ENCODE data around the gene MIS18BP1. TPM values are rescaled to one million over a fixed set of nuclear protein-coding genes. Genes with fewer than 3 reads are reported as not detected.

The MIS18BP1 gene
- total and polyA plus RNA-seq, 10 of the 15 experiments (the other 5 are each of a cell fraction or from before 2014, with no cell fraction given): 16.9 to 88.9 (median 57.0) TPM

GRCh38 chr14:45156067-45156466 is 96.9 kb downstream of the MIS18BP1 start:
- H2AFZ ChIP-seq (ENCODE audit: control insufficient read depth, low read depth, low read length): no peak overlapping the region
- no peak overlapping the region for H3K9ac ChIP-seq (ENCODE audit: control insufficient read depth, insufficient read depth, low read length)
- BruUV-seq (replicated peaks): TSS peak; percentile 41
- H3K4me1 ChIP-seq (ENCODE audit: control insufficient read depth, insufficient read depth, low read length): no peaks in the 10 kb centered on the region
- SMC1A ChIA-PET (ENCODE audit: uncharacterized antibody, unreplicated experiment): no interaction called here
- no peaks in the 10 kb centered on the region for H3K79me2 ChIP-seq (ENCODE audit: control insufficient read depth, insufficient read depth, low read length)
- RAD21 ChIA-PET (ENCODE audit: unreplicated experiment): no interaction called here
- TF ChIP-seq RAD21 (IDR thresholded peaks at IDR 0.05; ENCODE audit: insufficient read depth, low read depth, low read length) (peak; percentile 43; the same call in 1 of the 2 replicates), JUNB (IDR thresholded peaks at IDR 0.05) (0 out of 2 replicates have a peak, but pooled peaks have one; percentile 6), MAX (IDR thresholded peaks at IDR 0.05; ENCODE audit: low read depth, low read length) (no peak), IRF4 (IDR thresholded peaks at IDR 0.05; ENCODE audit: low read depth, low read length) (0 out of 2 replicates have a peak, but pooled peaks have one; percentile 23), CTCF (IDR thresholded peaks at IDR 0.05 in 2 of 3, conservative IDR thresholded peaks at IDR 0.05 in 1 of 3; ENCODE audit: control insufficient read depth in 2 of 3, extremely low read depth in 1 of 3, insufficient read depth in 1 of 3, low read depth in 3 of 3, low read length in 3 of 3) (peak in 1 of 3 experiments; percentile 39; a peak in 2 of 6 replicates), RUNX3 (IDR thresholded peaks at IDR 0.05; ENCODE audit: low read length) (peak; percentile 70)
- H3K36me3 ChIP-seq (ENCODE audit: control insufficient read depth in 2 of 2, insufficient read depth in 2 of 2, low read length in 1 of 2): peaks cover 0 to 2% of the 10 kb centered on the region in 2 experiments; a peak in 1 of 4 replicates
- FAIRE-seq: no peak
- DNase-seq (ENCODE audit: low read depth, low spot score): no peak
- in situ Hi-C loops (cut with MboI): no loop called here
- no peaks in the 10 kb centered on the region for H3K9me3 ChIP-seq (replicated peaks; ENCODE audit: control insufficient read depth, insufficient read depth, low read length)
- H3K4me3 ChIP-seq: no peak overlapping the region
- H3K4me2 ChIP-seq (ENCODE audit: control insufficient read depth, insufficient read depth): no peak overlapping the region
- CTCF ChIA-PET: no interaction called here
- no peak overlapping the region for H3K27ac ChIP-seq (ENCODE audit: control insufficient read depth, insufficient read depth)
- ATAC-seq: peak; percentile 72
- H3K27me3 ChIP-seq (replicated peaks in 1 of 2; ENCODE audit: control insufficient read depth in 2 of 2, insufficient read depth in 2 of 2, low read length in 1 of 2): no peaks in the 10 kb centered on the region
- H4K20me1 ChIP-seq (ENCODE audit: control insufficient read depth, insufficient read depth): no peaks in the 10 kb centered on the region
- POLR2A ChIA-PET: no interaction called here
- intact Hi-C loops (cut with micrococcal nuclease; ENCODE audit: unreplicated experiment): no loop called here

Small RNA genes lying within 50 kb of the gene (small RNA-seq; reads per million reads assigned to genes)
- not detected for gene RNU6-552P

Other genes with a start within 250 kb of the MIS18BP1 start
- gene PRPF39, start 169.1 kb downstream of the MIS18BP1 start, total RNA-seq (2014; rRNA removed): 34.6 and 46.8 TPM in 2 replicates
- gene PRPF39, start 169.1 kb downstream of the MIS18BP1 start, total RNA-seq (2014; rRNA removed; fragmentation: Illumina TruSeq; extraction: Trizol): 41.0 and 43.8 TPM in 2 replicates
- 41.7 and 43.2 TPM in 2 replicates for gene PRPF39, start 169.1 kb downstream of the MIS18BP1 start, total RNA-seq (2021)
- gene PRPF39, start 169.1 kb downstream of the MIS18BP1 start, polyA plus RNA-seq (2011; rRNA removed): 91.7 and 114 TPM in 2 replicates
- 39.3 and 56.1 TPM in 2 replicates for gene PRPF39, start 169.1 kb downstream of the MIS18BP1 start, polyA plus RNA-seq (2014; fragmentation: Illumina TruSeq; extraction: Trizol)
- 10 to 100 TPM; 22.1 to 22.3 TPM for gene PRPF39, start 169.1 kb downstream of the MIS18BP1 start, polyA plus RNA-seq (2014; fragmentation: Nextera tagmentation; extraction: Ambion mirVana)
- 43.7 and 43.8 TPM in 2 replicates for gene PRPF39, start 169.1 kb downstream of the MIS18BP1 start, polyA plus RNA-seq (2014; rRNA removed)
- gene PRPF39, start 169.1 kb downstream of the MIS18BP1 start, polyA plus RNA-seq (2016; fragmentation: Nextera tagmentation; extraction: Ambion mirVana): 10 to 100 TPM; 32.7 to 33.7 TPM
- 65.4 and 67.2 TPM in 2 replicates for gene FKBP3, start 118.7 kb downstream of the MIS18BP1 start, total RNA-seq (2014; rRNA removed)
- 71.0 and 75.9 TPM in 2 replicates for gene FKBP3, start 118.7 kb downstream of the MIS18BP1 start, total RNA-seq (2014; rRNA removed; fragmentation: Illumina TruSeq; extraction: Trizol)
- 78.7 and 82.0 TPM in 2 replicates for gene FKBP3, start 118.7 kb downstream of the MIS18BP1 start, total RNA-seq (2021)
- 83.1 and 148 TPM in 2 replicates for gene FKBP3, start 118.7 kb downstream of the MIS18BP1 start, polyA plus RNA-seq (2011; rRNA removed)
- gene FKBP3, start 118.7 kb downstream of the MIS18BP1 start, polyA plus RNA-seq (2014; fragmentation: Illumina TruSeq; extraction: Trizol): 141 and 149 TPM in 2 replicates
- gene FKBP3, start 118.7 kb downstream of the MIS18BP1 start, polyA plus RNA-seq (2014; fragmentation: Nextera tagmentation; extraction: Ambion mirVana): 100 to 1,000 TPM; 148 to 169 TPM
- gene FKBP3, start 118.7 kb downstream of the MIS18BP1 start, polyA plus RNA-seq (2014; rRNA removed): 87.9 and 116 TPM in 2 replicates
- gene FKBP3, start 118.7 kb downstream of the MIS18BP1 start, polyA plus RNA-seq (2016; fragmentation: Nextera tagmentation; extraction: Ambion mirVana): 100 to 1,000 TPM; 205 to 218 TPM
- 10.2 and 12.0 TPM in 2 replicates for gene FANCM, start 117.3 kb downstream of the MIS18BP1 start, total RNA-seq (2014; rRNA removed)
- gene FANCM, start 117.3 kb downstream of the MIS18BP1 start, total RNA-seq (2014; rRNA removed; fragmentation: Illumina TruSeq; extraction: Trizol): 14.3 and 14.6 TPM in 2 replicates
- 11.4 and 13.0 TPM in 2 replicates for gene FANCM, start 117.3 kb downstream of the MIS18BP1 start, total RNA-seq (2021)
- 9.8 and 17.1 TPM in 2 replicates for gene FANCM, start 117.3 kb downstream of the MIS18BP1 start, polyA plus RNA-seq (2011; rRNA removed)
- gene FANCM, start 117.3 kb downstream of the MIS18BP1 start, polyA plus RNA-seq (2014; fragmentation: Illumina TruSeq; extraction: Trizol): 7.9 and 8.7 TPM in 2 replicates
- 1 to 10 TPM; 6.4 to 7.7 TPM for gene FANCM, start 117.3 kb downstream of the MIS18BP1 start, polyA plus RNA-seq (2014; fragmentation: Nextera tagmentation; extraction: Ambion mirVana)
- 7.8 and 9.7 TPM in 2 replicates for gene FANCM, start 117.3 kb downstream of the MIS18BP1 start, polyA plus RNA-seq (2014; rRNA removed)
- 10 to 100 TPM; 14.0 to 17.6 TPM for gene FANCM, start 117.3 kb downstream of the MIS18BP1 start, polyA plus RNA-seq (2016; fragmentation: Nextera tagmentation; extraction: Ambion mirVana)